HCT116 (cell line): ENCODE data around the gene SRGAP1. TPM values are rescaled to one million over a fixed set of nuclear protein-coding genes. Genes with fewer than 3 reads are reported as not detected.

Experiments used
- ATAC-seq: fragments of 200-7000 bp; cut with Tn5 transposase; 2 replicates; pipeline ENCODE4 v1.9.1; 2020; ENCODE audit warnings: mild to moderate bottlenecking, moderate library complexity
- BruUV-seq: library from RNA; stranded (reverse); fragments of 400-500 nt; replicated peaks from 2 replicates; lab custom pipeline; 2021; lab: Mats Ljungman, UMichigan
- CTCF ChIA-PET: fragments of 300-600 bp; sonication (Branson Sonifier 250); formaldehyde crosslinking; loops from one replicate; lab custom pipeline; 2021; ENCODE audit warnings: antibody characterized with exemption; lab: Charles Lee
- POLR2A ChIA-PET: fragments of 300-600, 350-600 bp; sonication (Branson Sonifier 250); formaldehyde crosslinking; loops from one replicate; lab custom pipeline; 2021; ENCODE audit warnings: antibody characterized with exemption; lab: Charles Lee
- RAD21 ChIA-PET, 2 experiments: fragments of 300-600 bp; sonication (Branson Sonifier 250); formaldehyde crosslinking; loops; one replicate each; lab custom pipeline; 2023; ENCODE audit warnings: low total read pairs in 2 of 2; ENCODE audit not compliant: uncharacterized antibody in 2 of 2, unreplicated experiment in 2 of 2, low non-redundant PET in 1 of 2; lab: Charles Lee
- DNase-seq: peaks from one replicate; pipeline ENCODE4 v3.0.0-alpha.2; 2010; ENCODE audit warnings: low read depth, low spot score
- H2AFZ ChIP-seq: fragments of 200-600 bp; shearing (Covaris generic), sonication (generic); 2 replicates; pipeline ENCODE4 v1.6.1; 2017; ENCODE audit warnings: low read depth, mixed run types, mixed read lengths, antibody characterized with exemption, low read length; ENCODE audit not compliant: poor library complexity, severe bottlenecking
- H3K27ac ChIP-seq: 2 replicates; pipeline ENCODE4 v1.5.1; 2012; ENCODE audit warnings: low read depth, low read length
- H3K27me3 ChIP-seq: fragments of 200-600 bp; sonication (generic); 2 replicates; pipeline ENCODE4 v1.6.1; 2016; ENCODE audit warnings: mixed run types, low read length, mixed read lengths; ENCODE audit not compliant: insufficient read depth
- H3K36me3 ChIP-seq, 2 experiments: fragments of 200-500 bp in 1 of 2; fragments of 200-600 bp in 1 of 2; sonication (Bioruptor generic) in 1 of 2; sonication (generic) in 1 of 2; 2 replicates each; pipeline versions ENCODE4 v1.5.1 to v1.6.1; 2014 to 2016; ENCODE audit warnings: low read length in 2 of 2, inconsistent platforms in 1 of 2, mixed read lengths in 1 of 2, mixed run types in 1 of 2; ENCODE audit not compliant: insufficient read depth in 2 of 2, control insufficient read depth in 1 of 2
- H3K4me1 ChIP-seq, 2 experiments: fragments of 200-600 bp in 1 of 2; sonication (generic) in 1 of 2; 2 replicates each; pipeline versions ENCODE4 v1.5.1 to v1.6.1; 2012 to 2017; ENCODE audit warnings: low read length in 2 of 2, inconsistent platforms in 1 of 2, mild to moderate bottlenecking in 1 of 2, mixed read lengths in 1 of 2, mixed run types in 1 of 2, moderate library complexity in 1 of 2; ENCODE audit not compliant: insufficient read depth in 2 of 2, control insufficient read depth in 1 of 2
- H3K4me2 ChIP-seq: fragments of 200-600 bp; sonication (generic); 2 replicates; pipeline ENCODE4 v1.6.1; 2017; ENCODE audit warnings: mixed run types, low read length, mixed read lengths
- H3K4me3 ChIP-seq, 2 experiments: fragments of 200-600 bp in 1 of 2; sonication (generic) in 1 of 2; replicated peaks in 1 of 2; 2 replicates each; pipeline ENCODE4 v1.5.1; 2011 to 2016; ENCODE audit warnings: low read length in 2 of 2, control low read depth in 1 of 2, low read depth in 1 of 2, mild to moderate bottlenecking in 1 of 2, mixed read lengths in 1 of 2, mixed run types in 1 of 2
- H3K79me2 ChIP-seq: fragments of 200-600 bp; sonication (generic); 2 replicates; pipeline ENCODE4 v1.6.1; 2017; ENCODE audit warnings: mild to moderate bottlenecking, mixed run types, low read length, moderate library complexity, mixed read lengths; ENCODE audit not compliant: insufficient read depth
- H3K9ac ChIP-seq: fragments of 200-600 bp; sonication (generic); 2 replicates; pipeline ENCODE4 v1.6.1; 2016; ENCODE audit warnings: low read length, mixed read lengths
- H3K9me2 ChIP-seq: fragments of 200-600 bp; sonication (generic), shearing (Covaris generic); 2 replicates; pipeline ENCODE4 v1.6.1; 2017; ENCODE audit warnings: mixed run types, mild to moderate bottlenecking, moderate library complexity; ENCODE audit not compliant: insufficient read depth
- H3K9me3 ChIP-seq, 2 experiments: fragments of 200-500 bp in 1 of 2; fragments of 200-600 bp in 1 of 2; sonication (Bioruptor generic) in 1 of 2; sonication (generic) in 1 of 2; 2 replicates each; pipeline ENCODE4 v1.6.1; 2014 to 2017; ENCODE audit warnings: low read length in 2 of 2, mixed read lengths in 2 of 2, inconsistent platforms in 1 of 2, low read depth in 1 of 2, mild to moderate bottlenecking in 1 of 2, mixed run types in 1 of 2, moderate library complexity in 1 of 2; ENCODE audit not compliant: control insufficient read depth in 1 of 2, insufficient read depth in 1 of 2
- H4K20me1 ChIP-seq: fragments of 200-600 bp; sonication (generic), shearing (Covaris generic); 2 replicates; pipeline ENCODE4 v1.6.1; 2017; ENCODE audit warnings: mixed run types, mild to moderate bottlenecking, moderate library complexity; ENCODE audit not compliant: insufficient read depth
- CBX3 ChIP-seq: IDR thresholded peaks from 2 replicates; pipeline ENCODE4 v1.6.1; 2012; ENCODE audit warnings: low read depth
- ELF1 ChIP-seq: IDR thresholded peaks from 2 replicates; pipeline ENCODE4 v1.6.1; 2012; ENCODE audit warnings: low read depth, borderline replicate concordance
- EZH2phosphoT487 ChIP-seq: fragments of 200-600 bp; IDR thresholded peaks from 2 replicates; pipeline ENCODE4 v1.6.1; 2018; ENCODE audit warnings: antibody characterized with exemption, borderline replicate concordance
- FOSL1 ChIP-seq: IDR thresholded peaks from 2 replicates; pipeline ENCODE4 v1.6.1; 2012; ENCODE audit warnings: low read depth
- REST ChIP-seq: IDR thresholded peaks from 2 replicates; pipeline ENCODE4 v1.6.1; 2012; ENCODE audit warnings: low read depth
- SP1 ChIP-seq: IDR thresholded peaks from 2 replicates; pipeline ENCODE4 v1.6.1; 2012; ENCODE audit warnings: low read depth
- TCF7L2 ChIP-seq: IDR thresholded peaks from 2 replicates; pipeline ENCODE4 v1.7.0; 2011; ENCODE audit warnings: borderline replicate concordance, inconsistent platforms; ENCODE audit not compliant: insufficient read depth, insufficient read length; ENCODE audit errors: extremely low read depth
- YY1 ChIP-seq: IDR thresholded peaks from 2 replicates; pipeline ENCODE4 v1.6.1; 2011; ENCODE audit warnings: low read length, low read depth, moderate library complexity, mild to moderate bottlenecking; ENCODE audit not compliant: insufficient replicate concordance; ENCODE audit errors: extremely low read depth
- ZBTB33 ChIP-seq: IDR thresholded peaks from 2 replicates; pipeline ENCODE4 v1.6.1; 2011; ENCODE audit warnings: mild to moderate bottlenecking, low read length, moderate library complexity; ENCODE audit not compliant: insufficient replicate concordance; ENCODE audit errors: extremely low read depth
- ZFX ChIP-seq: fragments of 450-650 bp; IDR thresholded peaks from 2 replicates; pipeline ENCODE4 v1.6.1; 2017
- ZNF274 ChIP-seq: fragments of 200-500 bp; sonication (Bioruptor generic); IDR thresholded peaks from 2 replicates; pipeline ENCODE4 v1.6.1; 2014; ENCODE audit warnings: mild to moderate bottlenecking, low read depth, low read length, inconsistent platforms
- intact Hi-C: fragments of 100-400 bp; cut with micrococcal nuclease; formaldehyde crosslinking; loops from 2 replicates; pipeline ENCODE4 v1.10.0; 2022
- total RNA-seq: library from RNA; stranded (reverse); gene quantifications from one replicate; pipeline ENCODE4 v1.2.1, GENCODE V29; 2021; ENCODE audit not compliant: unreplicated experiment

Gene SRGAP1
- total RNA-seq, 1 experiment from 2014 or later, result 16.6 TPM

- H3K9ac ChIP-seq, result no peak overlapping the region
- peaks cover 0 to 14% of the 10 kb centered on the region in 2 experiments; a peak in 1 of 4 replicates for H3K4me1 ChIP-seq
- H3K27ac ChIP-seq, result no peak overlapping the region
- H4K20me1 ChIP-seq, result no peaks in the 10 kb centered on the region
- ChIA-PET RAD21 (no interaction called here), POLR2A (no interaction called here)
- H3K27me3 ChIP-seq, result no peaks in the 10 kb centered on the region
- H3K4me2 ChIP-seq, result no peak overlapping the region
- ATAC-seq, result no peak
- TF ChIP-seq FOSL1 (no peak), ELF1 (no peak), EZH2phosphoT487 (no peak), SP1 (no peak), ZBTB33 (no peak)
- TF ChIP-seq, all 23 proteins: peak for 0
- DNase-seq, result no peak
- intact Hi-C loops, result no loop called here
- Histone ChIP-seq H2AFZ (no peak overlapping the region), H3K36me3 (no peaks in the 10 kb centered on the region), H3K9me2 (no peaks in the 10 kb centered on the region; the same call in 1 of the 2 replicates), H3K9me3 (no peaks in the 10 kb centered on the region), H3K4me3 (no peak overlapping the region), H3K79me2 (peaks cover 39% of the 10 kb centered on the region; the same call in 1 of the 2 replicates)
- CTCF ChIA-PET, result no interaction called here
- BruUV-seq, result no TSS peak
Measured at GRCh38 chr12:63935361-63935760, 90.9 kb downstream of the SRGAP1 start.

- ChIA-PET RAD21 (no interaction called here), POLR2A (no interaction called here), CTCF (interaction anchor here (0.8 kb wide), 1 partner anchor 9 kb away, joined by 3 read pairs; no protein-coding TSS in a partner anchor)
- ATAC-seq, result no peak
- no peaks in the 10 kb centered on the region for H3K4me1 ChIP-seq
- H4K20me1 ChIP-seq, result no peaks in the 10 kb centered on the region
- DNase-seq, result no peak
- no peak overlapping the region for H3K9ac ChIP-seq
- no peak overlapping the region for H3K27ac ChIP-seq
- no peak overlapping the region for H2AFZ ChIP-seq
- no peaks in the 10 kb centered on the region for H3K27me3 ChIP-seq
- H3K79me2 ChIP-seq, result peaks cover 39% of the 10 kb centered on the region
- no peaks in the 10 kb centered on the region for H3K9me3 ChIP-seq
- no peaks in the 10 kb centered on the region; the same call in 1 of the 2 replicates for H3K9me2 ChIP-seq
- H3K4me2 ChIP-seq, result no peak overlapping the region
- no TSS peak for BruUV-seq
- no peak overlapping the region for H3K4me3 ChIP-seq
- intact Hi-C loops, result no loop called here
- no peaks in the 10 kb centered on the region for H3K36me3 ChIP-seq
- TF ChIP-seq ZNF274, result no peak
- TF ChIP-seq CBX3, result no peak
- TF ChIP-seq ZFX, result no peak
- no peak for TF ChIP-seq REST
- TF ChIP-seq ELF1, result no peak
- no peak for TF ChIP-seq FOSL1
- no peak for TF ChIP-seq TCF7L2
- no peak for TF ChIP-seq YY1
Measured at GRCh38 chr12:63937378-63938316, 93.1 kb downstream of the SRGAP1 start.
